ENCODE results near the gene SH3BGRL2. TPM values are rescaled to one million over a fixed set of nuclear protein-coding genes. Genes with fewer than 3 reads are reported as not detected.

SH3BGRL2 gene
- total RNA-seq: 100 to 1,000 TPM in 2 of 3 donors, 10 to 100 TPM in 1; 63.2 to 158 (median 127) TPM
- long read RNA-seq, donor 1, full-length matches to known transcripts: 58 of 81 reads
- long read RNA-seq, donor 1, partial matches to known transcripts: 22 of 81 reads
- long read RNA-seq, donor 1, other reads (novel, unspliced or antisense): 1 of 81 reads
- long read RNA-seq, donor 2, full-length matches to known transcripts: 13 of 40 reads
- long read RNA-seq, donor 2, partial matches to known transcripts: 0 of 40 reads
- long read RNA-seq, donor 2, other reads (novel, unspliced or antisense): 27 of 40 reads

DNA sequence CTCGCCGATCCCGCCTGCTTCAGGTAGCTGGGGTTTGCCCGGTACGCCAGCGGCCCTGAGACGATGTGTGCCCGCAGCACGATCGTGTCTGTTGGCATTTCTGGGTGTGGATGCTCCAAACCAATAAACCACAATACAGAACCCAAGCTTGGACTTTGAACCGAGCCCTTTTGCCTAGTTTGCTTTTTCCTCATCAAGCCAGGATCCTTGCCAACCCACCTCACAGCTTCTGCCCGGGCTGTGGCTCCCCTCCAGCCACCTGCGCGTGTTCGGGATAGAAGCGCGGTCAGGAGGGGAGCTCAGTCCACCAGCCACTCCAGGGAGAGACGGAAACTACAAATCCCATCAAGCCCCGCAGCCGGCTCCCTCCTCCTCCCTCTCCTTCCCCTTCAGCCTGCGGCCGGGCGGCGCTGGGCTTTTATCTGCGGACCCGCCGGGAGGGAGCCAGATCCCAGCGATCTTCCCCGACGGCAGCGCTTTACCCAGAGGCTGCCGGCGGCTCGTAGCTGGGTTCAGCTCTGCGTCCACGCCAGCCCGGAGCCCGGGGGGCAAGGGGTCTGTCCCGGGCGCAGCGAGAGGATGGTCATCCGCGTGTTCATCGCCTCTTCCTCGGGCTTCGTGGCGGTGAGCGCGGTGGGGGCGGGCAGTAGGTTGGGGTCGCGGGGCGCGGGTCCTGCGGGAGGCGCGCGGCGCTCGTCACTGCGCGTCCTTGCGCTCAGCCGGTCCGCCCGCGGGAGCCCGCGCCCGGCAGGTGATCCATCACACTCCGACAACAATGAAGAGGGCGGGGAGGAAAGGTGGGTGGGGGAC, at the start of gene SH3BGRL2:
SH3BGRL2 (plus strand) TSS at position 447 of the 810 bp plus-strand sequence; CDS start at position 580, 133 bp downstream.
- peaks cover 9% of the 10 kb centered on the region for H3K4me1 ChIP-seq (ENCODE audit: low read depth)
- peak; percentile 92 for ATAC-seq
- intact Hi-C loops (cut with DNase I, micrococcal nuclease): no loop called here
- peak; percentile 91 to 97 (median 93) for DNase-seq
- H3K36me3 ChIP-seq (ENCODE audit: low read depth): no peaks in the 10 kb centered on the region
- no peaks in the 10 kb centered on the region for H3K9me3 ChIP-seq
- H3K4me3 ChIP-seq: peak within 1 kb of the TSS; percentile 79
- TF ChIP-seq, protein P1, sequence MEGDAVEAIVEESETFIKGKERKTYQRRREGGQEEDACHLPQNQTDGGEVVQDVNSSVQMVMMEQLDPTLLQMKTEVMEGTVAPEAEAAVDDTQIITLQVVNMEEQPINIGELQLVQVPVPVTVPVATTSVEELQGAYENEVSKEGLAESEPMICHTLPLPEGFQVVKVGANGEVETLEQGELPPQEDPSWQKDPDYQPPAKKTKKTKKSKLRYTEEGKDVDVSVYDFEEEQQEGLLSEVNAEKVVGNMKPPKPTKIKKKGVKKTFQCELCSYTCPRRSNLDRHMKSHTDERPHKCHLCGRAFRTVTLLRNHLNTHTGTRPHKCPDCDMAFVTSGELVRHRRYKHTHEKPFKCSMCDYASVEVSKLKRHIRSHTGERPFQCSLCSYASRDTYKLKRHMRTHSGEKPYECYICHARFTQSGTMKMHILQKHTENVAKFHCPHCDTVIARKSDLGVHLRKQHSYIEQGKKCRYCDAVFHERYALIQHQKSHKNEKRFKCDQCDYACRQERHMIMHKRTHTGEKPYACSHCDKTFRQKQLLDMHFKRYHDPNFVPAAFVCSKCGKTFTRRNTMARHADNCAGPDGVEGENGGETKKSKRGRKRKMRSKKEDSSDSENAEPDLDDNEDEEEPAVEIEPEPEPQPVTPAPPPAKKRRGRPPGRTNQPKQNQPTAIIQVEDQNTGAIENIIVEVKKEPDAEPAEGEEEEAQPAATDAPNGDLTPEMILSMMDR (IDR thresholded peaks at IDR 0.05): no peak

DNA sequence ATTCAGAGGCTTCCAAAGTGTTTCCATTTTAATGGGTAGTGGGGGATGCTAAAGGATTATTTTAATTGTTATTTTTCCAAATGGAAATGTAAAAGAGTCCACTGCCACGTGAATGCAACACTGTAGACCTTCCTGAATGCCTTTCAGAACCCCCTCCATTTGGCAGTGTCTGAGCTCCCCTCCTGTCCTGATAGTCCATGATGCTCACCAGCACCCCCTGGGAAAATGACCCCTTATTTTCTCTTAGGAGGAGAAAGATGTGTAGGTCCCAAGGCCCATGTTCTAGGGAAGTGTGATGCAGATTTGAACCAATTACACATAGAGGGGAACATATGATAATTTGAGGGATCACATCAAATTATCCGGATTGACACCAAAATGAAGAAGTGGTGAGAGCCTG, 46.8 kb upstream of the SH3BGRL2 start:
- TF ChIP-seq, protein P1 (IDR thresholded peaks at IDR 0.05): no peak
- no peak for ATAC-seq
- intact Hi-C loops (cut with DNase I, micrococcal nuclease): no loop called here
- Histone ChIP-seq H3K9me3 (no peaks in the 10 kb centered on the region), H3K4me1 (ENCODE audit: low read depth) (no peaks in the 10 kb centered on the region), H3K36me3 (ENCODE audit: low read depth) (no peaks in the 10 kb centered on the region), H3K4me3 (no peak overlapping the region)
- no peak for DNase-seq

DNA sequence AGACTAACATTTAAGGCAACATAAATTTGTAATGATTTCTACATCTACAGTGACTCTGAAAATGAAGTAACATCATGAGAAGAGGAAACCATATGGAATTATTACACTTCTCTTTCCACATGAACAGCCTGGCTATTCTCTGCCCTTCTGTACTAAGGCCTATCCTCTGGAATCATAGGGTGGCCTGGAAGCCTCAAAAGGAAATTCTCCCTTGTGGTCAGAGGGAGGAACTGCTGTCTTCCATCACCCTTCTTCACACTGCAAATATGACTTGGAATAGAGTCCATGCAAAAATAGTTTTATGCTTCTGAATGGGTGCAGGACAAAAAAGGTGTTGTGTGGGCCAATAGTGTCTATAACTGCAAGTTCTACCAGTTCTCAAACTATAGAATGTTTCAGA, 44.6 kb upstream of the SH3BGRL2 start:
- Histone ChIP-seq H3K36me3 (ENCODE audit: low read depth) (no peaks in the 10 kb centered on the region), H3K4me1 (ENCODE audit: low read depth) (no peaks in the 10 kb centered on the region), H3K4me3 (no peak overlapping the region), H3K9me3 (no peaks in the 10 kb centered on the region)
- peak in 1 of 3 donors; percentile 29 for DNase-seq
- TF ChIP-seq, protein P1 (IDR thresholded peaks at IDR 0.05): peak; percentile 52
- ATAC-seq: peak; percentile 93
- intact Hi-C loops (cut with DNase I, micrococcal nuclease): no loop called here

DNA sequence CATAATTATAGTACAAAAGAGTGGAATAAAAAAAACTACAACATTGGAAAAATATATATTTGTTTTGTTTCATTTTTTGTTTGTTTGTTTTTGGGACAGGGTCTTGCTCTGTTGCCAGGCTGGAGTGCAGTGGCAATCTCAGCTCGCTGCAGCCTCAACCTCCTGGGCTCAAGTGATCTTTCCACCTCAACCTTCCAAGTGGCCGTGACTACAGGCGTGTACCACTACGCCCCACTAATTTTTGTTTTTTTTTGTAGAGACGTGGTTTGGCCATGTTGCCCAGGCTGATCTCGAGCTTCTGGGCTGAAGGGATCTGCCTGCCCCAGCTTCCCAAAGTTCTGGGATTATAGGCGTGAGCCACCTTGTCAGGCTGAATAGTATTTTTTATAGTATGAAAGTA, 41.4 kb upstream of the SH3BGRL2 start:
- no peak overlapping the region for H3K4me3 ChIP-seq
- TF ChIP-seq, protein P1 (IDR thresholded peaks at IDR 0.05): no peak
- H3K4me1 ChIP-seq (ENCODE audit: low read depth): no peaks in the 10 kb centered on the region
- ATAC-seq (no peak), DNase-seq (no peak)
- intact Hi-C loops (cut with DNase I, micrococcal nuclease): no loop called here
- H3K36me3 ChIP-seq (ENCODE audit: low read depth): no peaks in the 10 kb centered on the region
- H3K9me3 ChIP-seq: no peaks in the 10 kb centered on the region

DNA sequence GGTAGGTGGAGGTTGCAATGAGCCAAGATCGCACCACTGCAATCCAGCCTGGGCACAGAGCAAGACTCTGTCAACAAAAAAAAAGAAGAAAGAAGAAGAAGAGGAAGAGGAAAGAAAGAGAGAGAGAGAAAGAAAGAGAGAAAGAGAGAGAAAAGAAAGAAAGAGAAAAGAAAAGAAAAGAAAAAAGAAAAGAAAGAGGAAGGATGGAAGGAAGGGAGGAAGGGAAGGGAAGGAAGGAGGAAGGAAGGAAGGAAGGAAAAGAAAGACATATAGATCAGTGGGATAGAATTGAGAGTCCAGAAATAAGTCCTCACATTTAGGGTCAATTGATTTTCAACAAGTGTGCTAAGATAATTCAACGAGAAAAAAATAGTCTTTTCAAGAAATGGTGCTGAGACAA, 34.0 kb upstream of the SH3BGRL2 start:
- Histone ChIP-seq H3K36me3 (ENCODE audit: low read depth) (no peaks in the 10 kb centered on the region), H3K9me3 (no peaks in the 10 kb centered on the region), H3K4me3 (no peak overlapping the region), H3K4me1 (ENCODE audit: low read depth) (peaks cover 21% of the 10 kb centered on the region)
- ATAC-seq: no peak
- TF ChIP-seq, protein P1 (IDR thresholded peaks at IDR 0.05): no peak
- DNase-seq: no peak
- intact Hi-C loops (cut with DNase I, micrococcal nuclease): no loop called here
